GM23248 (cell line): ENCODE data around the gene ZBTB40. TPM values are rescaled to one million over a fixed set of nuclear protein-coding genes. Genes with fewer than 3 reads are reported as not detected.

ENCODE experiments used
- DNase-seq: peaks from one replicate; pipeline ENCODE4 v3.0.0-alpha.2; 2015
- H2AFZ ChIP-seq: fragments of 200-600 bp; sonication (generic); 2 replicates; pipeline ENCODE4 v1.6.1; 2016; ENCODE audit warnings: antibody characterized with exemption
- H3F3A ChIP-seq: fragments of 200-600 bp; sonication (generic); 2 replicates; pipeline ENCODE4 v1.6.1; 2016; ENCODE audit warnings: mild to moderate bottlenecking, antibody characterized with exemption, mixed run types; ENCODE audit not compliant: insufficient read depth
- H3K27ac ChIP-seq: fragments of 200-600 bp; sonication (generic); 2 replicates; pipeline ENCODE4 v1.5.1; 2016; ENCODE audit warnings: mild to moderate bottlenecking
- H3K27me3 ChIP-seq: fragments of 200-600 bp; sonication (generic); replicated peaks from 2 replicates; pipeline ENCODE4 v1.6.1; 2016; ENCODE audit warnings: mild to moderate bottlenecking; ENCODE audit not compliant: insufficient read depth
- H3K36me3 ChIP-seq: fragments of 200-600 bp; sonication (generic); 2 replicates; pipeline ENCODE4 v1.6.1; 2016; ENCODE audit warnings: low read depth, mild to moderate bottlenecking
- H3K4me1 ChIP-seq: fragments of 200-600 bp; sonication (generic); 2 replicates; pipeline ENCODE4 v1.6.1; 2016; ENCODE audit warnings: mild to moderate bottlenecking; ENCODE audit not compliant: insufficient read depth
- H3K4me2 ChIP-seq: fragments of 200-600 bp; sonication (generic); one replicate; pipeline ENCODE4 v1.6.1; 2016; ENCODE audit warnings: mild to moderate bottlenecking; ENCODE audit not compliant: unreplicated experiment
- H3K4me3 ChIP-seq: fragments of 200-600 bp; sonication (generic); 2 replicates; pipeline ENCODE4 v1.5.1; 2016; ENCODE audit warnings: mild to moderate bottlenecking
- H3K79me2 ChIP-seq: fragments of 200-600 bp; sonication (generic); 2 replicates; pipeline ENCODE4 v1.6.1; 2016; ENCODE audit warnings: mild to moderate bottlenecking; ENCODE audit not compliant: insufficient read depth
- H3K9ac ChIP-seq: fragments of 200-600 bp; sonication (generic); 2 replicates; pipeline ENCODE4 v1.6.1; 2016; ENCODE audit warnings: mild to moderate bottlenecking
- H3K9me2 ChIP-seq: fragments of 200-600 bp; sonication (generic); 2 replicates; pipeline ENCODE4 v1.6.1; 2016; ENCODE audit warnings: mixed run types, mild to moderate bottlenecking, moderate library complexity; ENCODE audit not compliant: insufficient read depth
- H3K9me3 ChIP-seq: fragments of 200-600 bp; sonication (generic); one replicate; pipeline ENCODE4 v1.6.1; 2017; ENCODE audit warnings: low read depth
- H4K20me1 ChIP-seq: fragments of 200-600 bp; sonication (generic); 2 replicates; pipeline ENCODE4 v1.6.0; 2016; ENCODE audit not compliant: insufficient read depth
- EZH2 ChIP-seq: fragments of 200-600 bp; sonication (generic); IDR thresholded peaks from 2 replicates; pipeline ENCODE4 v1.6.1; 2018; ENCODE audit warnings: antibody characterized with exemption, mild to moderate bottlenecking; ENCODE audit not compliant: insufficient read depth, poor library complexity, severe bottlenecking
- EZH2phosphoT487 ChIP-seq: fragments of 200-600 bp; sonication (generic); IDR thresholded peaks from 2 replicates; pipeline ENCODE4 v1.6.1; 2018; ENCODE audit warnings: antibody characterized with exemption, moderate library complexity, mild to moderate bottlenecking, low read depth; ENCODE audit not compliant: insufficient read depth
- WGBS, 2 experiments: methylation state at CpG; one replicate each; pipeline ENCODE4 v1.1.6; 2015 to 2017; ENCODE audit warnings: low lambda C conversion rate in 2 of 2, low coverage in 1 of 2; ENCODE audit errors: missing lambda C conversion rate in 2 of 2; 5-methylcytosine and 5-hydroxymethylcytosine counted together
- in situ Hi-C: fragments of 300-500 bp; cut with MboI; formaldehyde crosslinking; loops from 2 replicates; pipeline ENCODE4 v1.15.0; 2020
- polyA plus RNA-seq: library from polyadenylated mRNA; unstranded; fragments of >200 nt; fragmentation: Nextera tagmentation; extraction: Ambion mirVana; gene quantifications from 2 replicates; pipeline ENCODE4 v1.2.1, GENCODE V29; 2016
- total RNA-seq: library from RNA; depleted of rRNA; stranded (reverse); fragments of >200 nt; shearing (Covaris generic); gene quantifications from 2 replicates; pipeline ENCODE4 v1.2.3, GENCODE V29; 2014

ZBTB40 gene
- total and polyA plus RNA-seq, 2 experiments from 2014 or later = 3.3 to 8.1 TPM

DNA sequence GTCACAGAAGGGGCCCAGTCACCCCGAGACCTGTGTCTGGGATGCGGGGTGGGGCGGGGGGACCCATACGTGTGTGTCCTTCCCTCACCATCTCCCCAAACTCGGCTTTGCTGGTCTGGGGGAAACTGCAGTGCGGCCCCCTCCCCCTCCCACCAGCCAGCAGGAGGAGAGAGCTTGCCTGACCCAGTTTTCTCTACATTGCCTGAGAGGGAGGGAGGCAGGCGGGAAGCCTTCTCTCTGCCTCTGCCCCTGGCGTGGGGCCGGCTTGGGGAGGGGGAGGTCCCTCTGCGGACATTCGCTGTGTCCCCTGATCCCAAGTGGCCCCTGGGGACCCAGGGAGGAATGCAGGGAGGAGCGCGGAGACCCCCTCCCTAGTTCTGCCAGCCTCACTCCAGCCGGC, 115.5 kb downstream of the ZBTB40 start:
- Histone ChIP-seq H2AFZ (no peak overlapping the region), H3K27me3 (peaks cover 51% of the 10 kb centered on the region), H3K4me3 (no peak overlapping the region), H4K20me1 (no peaks in the 10 kb centered on the region), H3K4me1 (no peaks in the 10 kb centered on the region), H3K27ac (no peak overlapping the region), H3F3A (no peaks in the 10 kb centered on the region), H3K9me2 (no peaks in the 10 kb centered on the region), H3K4me2 (no peak overlapping the region), H3K36me3 (no peaks in the 10 kb centered on the region), H3K9me3 (no peaks in the 10 kb centered on the region), H3K9ac (no peak overlapping the region), H3K79me2 (no peaks in the 10 kb centered on the region)
- DNase-seq = no peak
- TF ChIP-seq EZH2 (no peak), EZH2phosphoT487 (no peak)
- in situ Hi-C loops = no loop called here
- 45 to 50% methylated on average over 8 to 14 of the region's 14 CpGs for WGBS, 2 experiments

DNA sequence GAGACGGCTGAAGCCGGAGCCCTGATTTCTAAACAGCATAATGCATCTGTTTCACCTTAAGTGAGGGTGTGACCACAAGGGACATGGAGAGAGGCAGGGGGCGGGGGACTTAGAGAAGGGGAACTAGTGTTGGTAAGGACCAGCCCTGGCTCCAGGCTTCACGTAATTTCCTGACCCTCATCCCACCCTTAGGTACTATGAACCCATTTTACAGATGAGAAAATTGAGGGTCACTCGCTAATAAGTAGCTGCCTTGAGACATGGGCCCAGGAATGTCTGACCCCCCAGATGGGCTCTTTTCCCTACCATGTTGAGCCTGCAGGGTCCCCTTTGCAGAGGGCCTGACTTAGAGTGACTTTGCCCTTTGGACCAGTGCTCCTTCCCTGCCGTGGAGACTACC, 116.3 kb downstream of the ZBTB40 start:
- no peaks in the 10 kb centered on the region for H3K9me3 ChIP-seq
- H2AFZ ChIP-seq = no peak overlapping the region
- in situ Hi-C loops = no loop called here
- no peak overlapping the region for H3K4me2 ChIP-seq
- H3K36me3 ChIP-seq = no peaks in the 10 kb centered on the region
- H3K9me2 ChIP-seq = no peaks in the 10 kb centered on the region
- no peak overlapping the region for H3K4me3 ChIP-seq
- H4K20me1 ChIP-seq = no peaks in the 10 kb centered on the region
- H3K27me3 ChIP-seq = peaks cover 51% of the 10 kb centered on the region
- H3F3A ChIP-seq = no peaks in the 10 kb centered on the region
- 61 to 65% methylated on average over 6 of the region's 6 CpGs for WGBS, 2 experiments
- H3K79me2 ChIP-seq = no peaks in the 10 kb centered on the region
- DNase-seq = no peak
- no peak overlapping the region for H3K9ac ChIP-seq
- H3K27ac ChIP-seq = no peak overlapping the region
- no peaks in the 10 kb centered on the region for H3K4me1 ChIP-seq
- TF ChIP-seq EZH2 (no peak), EZH2phosphoT487 (no peak)

DNA sequence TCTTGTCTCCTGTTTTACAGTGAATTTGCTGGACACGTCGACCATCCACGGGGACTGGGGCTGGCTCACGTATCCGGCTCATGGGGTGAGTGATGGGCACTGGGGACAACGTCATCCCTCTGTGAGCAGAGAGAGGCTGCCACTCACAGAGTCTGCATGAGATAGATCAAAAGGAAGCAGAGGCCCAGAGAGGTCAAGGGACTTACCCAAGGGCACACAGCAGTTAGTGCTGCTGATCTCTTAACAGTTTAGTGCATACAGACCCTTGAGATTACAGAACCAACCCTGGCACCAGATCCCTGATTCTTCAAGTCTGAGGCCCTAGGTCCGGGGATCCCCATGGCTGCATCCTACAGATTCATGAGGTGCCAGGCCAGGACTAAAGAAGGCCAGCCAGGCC, 117.6 kb downstream of the ZBTB40 start:
- H4K20me1 ChIP-seq = no peaks in the 10 kb centered on the region
- no peak overlapping the region for H3K4me3 ChIP-seq
- H3K9ac ChIP-seq = no peak overlapping the region
- no peak for TF ChIP-seq EZH2phosphoT487
- TF ChIP-seq EZH2 = no peak
- H3K27ac ChIP-seq = no peak overlapping the region
- H3K4me1 ChIP-seq = no peaks in the 10 kb centered on the region
- 84 to 86% methylated on average over 7 of the region's 7 CpGs for WGBS, 2 experiments
- in situ Hi-C loops = no loop called here
- H3K9me3 ChIP-seq = no peaks in the 10 kb centered on the region
- no peaks in the 10 kb centered on the region for H3K9me2 ChIP-seq
- no peak for DNase-seq
- no peaks in the 10 kb centered on the region for H3F3A ChIP-seq
- H3K27me3 ChIP-seq = peaks cover 57% of the 10 kb centered on the region
- no peak overlapping the region for H3K4me2 ChIP-seq
- no peak overlapping the region for H2AFZ ChIP-seq
- H3K36me3 ChIP-seq = no peaks in the 10 kb centered on the region
- no peaks in the 10 kb centered on the region for H3K79me2 ChIP-seq

DNA sequence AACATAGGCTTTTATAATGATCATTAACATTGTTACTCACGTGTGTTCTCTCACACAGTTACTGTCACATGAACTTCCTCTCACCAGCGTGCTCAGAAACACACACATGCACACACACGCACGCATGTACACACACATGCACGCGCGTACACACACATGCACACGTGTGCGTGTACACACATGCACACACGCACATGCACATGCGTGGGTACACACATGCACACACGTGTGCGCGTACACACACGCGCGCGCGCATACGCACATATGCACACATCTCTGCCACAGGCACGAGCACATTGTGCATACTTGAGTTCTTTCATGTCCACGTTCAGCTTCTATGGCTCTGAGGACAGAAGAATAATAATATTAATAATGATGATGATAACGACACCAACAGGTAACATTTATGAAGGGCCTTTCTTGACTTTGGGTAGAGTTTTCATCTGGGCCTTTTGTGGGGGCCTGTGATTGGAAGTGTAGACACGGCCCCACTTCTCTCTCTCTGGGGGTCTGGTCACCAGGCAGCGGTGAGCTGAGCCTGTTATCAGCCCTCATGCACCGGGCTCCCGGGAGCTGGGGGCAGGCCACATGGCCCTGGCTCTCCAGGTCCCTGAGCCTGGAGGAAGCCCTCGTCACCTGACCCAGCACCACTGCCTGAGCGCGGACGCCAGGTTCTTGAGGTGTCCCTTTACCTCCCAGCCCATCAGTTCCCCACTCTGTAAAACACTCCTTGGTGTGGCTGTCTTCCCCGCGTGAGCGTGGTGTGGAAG, 118.7 kb downstream of the ZBTB40 start:
- H2AFZ ChIP-seq = no peak overlapping the region
- no peak for TF ChIP-seq EZH2
- no peak for TF ChIP-seq EZH2phosphoT487
- no peak overlapping the region for H3K4me3 ChIP-seq
- H3F3A ChIP-seq = no peaks in the 10 kb centered on the region
- DNase-seq = no peak
- H3K4me2 ChIP-seq = no peak overlapping the region
- WGBS, 2 experiments = 78% methylated on average over 33 to 34 of the region's 34 CpGs
- H3K9me3 ChIP-seq = no peaks in the 10 kb centered on the region
- H3K79me2 ChIP-seq = no peaks in the 10 kb centered on the region
- H3K27me3 ChIP-seq = peaks cover 56% of the 10 kb centered on the region
- no peaks in the 10 kb centered on the region for H3K36me3 ChIP-seq
- H3K9ac ChIP-seq = no peak overlapping the region
- H3K4me1 ChIP-seq = no peaks in the 10 kb centered on the region
- H3K9me2 ChIP-seq = no peaks in the 10 kb centered on the region
- H3K27ac ChIP-seq = no peak overlapping the region
- H4K20me1 ChIP-seq = no peaks in the 10 kb centered on the region
- in situ Hi-C loops = no loop called here

DNA sequence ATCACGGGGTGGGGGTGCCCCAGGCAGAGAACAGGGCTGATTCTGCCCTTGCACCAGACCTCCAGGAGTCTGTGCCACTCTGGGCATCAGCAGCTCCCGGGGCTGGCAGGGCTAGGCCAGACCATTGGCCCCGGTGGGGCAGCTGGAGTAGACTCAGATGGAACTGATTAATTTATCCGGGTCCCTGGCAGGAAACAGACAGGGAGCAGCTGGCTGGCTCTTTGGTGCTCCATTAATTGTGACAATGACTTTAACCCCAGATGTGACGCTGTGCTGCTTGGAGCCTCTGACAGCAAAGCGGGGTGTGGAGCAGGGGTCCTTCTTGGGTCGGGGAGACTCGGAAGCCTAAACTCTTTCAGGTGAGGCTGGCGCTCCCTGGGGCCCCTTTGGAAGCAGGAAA, 121.2 kb downstream of the ZBTB40 start:
- Histone ChIP-seq H2AFZ (no peak overlapping the region), H3K4me2 (no peak overlapping the region), H3K4me3 (no peak overlapping the region), H3K27ac (no peak overlapping the region), H3K27me3 (peaks cover 46% of the 10 kb centered on the region), H3K4me1 (no peaks in the 10 kb centered on the region), H3K9ac (no peak overlapping the region), H3K9me3 (no peaks in the 10 kb centered on the region), H3K36me3 (no peaks in the 10 kb centered on the region), H3K9me2 (no peaks in the 10 kb centered on the region), H3K79me2 (no peaks in the 10 kb centered on the region), H4K20me1 (no peaks in the 10 kb centered on the region), H3F3A (0 out of 2 replicates have a peak, but pooled peaks cover 1% of the 10 kb centered on the region)
- TF ChIP-seq EZH2 (no peak), EZH2phosphoT487 (no peak)
- DNase-seq = no peak
- in situ Hi-C loops = no loop called here
- WGBS, 2 experiments = 8 to 9% methylated on average over 8 to 9 of the region's 9 CpGs
